CD4-positive, alpha-beta T cell treated with Interferon gamma for 1 hour (primary cell): ENCODE measurements around the gene IL10.
"Not testable (repeated sequence)": the region's sequence is repeated elsewhere in the genome, so short reads cannot be mapped to it uniquely, and the experiment has no call there.

Experiments used
- DNase-seq: peaks from one replicate; pipeline ENCODE4 v3.0.0-alpha.2; 2020

Gene IL10

DNA sequence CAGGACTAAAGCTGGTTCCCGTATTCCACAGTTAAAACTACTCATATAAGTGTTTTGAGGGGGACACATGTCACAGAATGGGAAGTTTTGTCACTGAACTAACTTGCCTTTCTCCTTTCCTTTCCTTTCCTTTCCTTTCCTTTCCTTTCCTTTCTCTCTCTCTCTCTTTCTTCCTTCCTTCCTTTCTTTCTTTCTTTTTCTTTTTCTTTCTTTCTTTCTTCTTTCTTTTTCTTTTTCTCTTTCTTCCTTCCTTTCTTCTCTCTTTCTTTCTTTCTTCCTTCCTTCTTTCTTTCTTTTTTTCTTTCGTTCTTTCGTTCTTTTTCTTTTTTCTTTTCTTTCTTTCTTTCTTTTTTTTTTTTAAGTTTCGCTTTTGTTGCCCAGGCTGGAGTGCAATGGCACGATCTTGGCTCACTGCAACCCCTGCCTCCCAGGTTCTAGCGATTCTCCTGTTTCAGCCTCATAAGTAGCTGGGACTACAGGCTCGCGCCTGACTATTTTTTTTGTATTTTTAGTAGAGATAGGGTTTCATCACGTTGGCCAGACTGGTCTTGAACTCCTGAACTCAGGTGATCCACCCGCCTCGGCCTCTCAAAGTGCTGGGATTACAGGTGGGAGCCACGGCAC, 9.4 kb downstream of the IL10 start:
- not testable (repeated sequence) for DNase-seq

DNA sequence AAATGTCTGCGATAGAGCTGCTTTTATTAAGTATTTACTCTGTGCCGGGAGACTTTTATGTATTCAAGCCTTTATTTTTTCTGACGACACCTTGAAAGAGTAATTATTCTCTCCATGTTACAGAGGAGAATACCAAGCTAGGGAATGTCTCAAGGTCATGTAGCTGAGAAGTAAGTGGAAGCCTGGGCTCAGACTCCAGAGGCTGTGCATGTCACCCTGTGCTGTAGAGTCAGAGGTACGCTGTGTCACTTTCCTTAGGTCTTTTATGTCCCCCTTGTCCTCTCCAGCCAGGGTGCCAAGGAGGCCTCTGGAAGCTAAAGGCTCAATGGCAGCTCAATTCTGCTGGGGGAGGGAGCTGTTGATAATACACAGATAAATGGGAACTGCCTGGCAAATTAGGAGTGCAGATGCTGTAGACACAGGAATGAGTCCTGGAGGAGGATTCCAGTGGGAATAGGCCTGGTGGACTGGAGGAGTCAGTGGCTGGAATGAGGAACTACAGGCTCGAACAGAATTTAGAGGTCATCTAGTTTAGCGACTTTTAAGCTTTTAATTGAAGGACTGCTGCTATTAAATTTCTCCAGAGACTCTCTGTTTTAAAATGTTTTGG, 11.0 kb downstream of the IL10 start:
- no peak for DNase-seq

DNA sequence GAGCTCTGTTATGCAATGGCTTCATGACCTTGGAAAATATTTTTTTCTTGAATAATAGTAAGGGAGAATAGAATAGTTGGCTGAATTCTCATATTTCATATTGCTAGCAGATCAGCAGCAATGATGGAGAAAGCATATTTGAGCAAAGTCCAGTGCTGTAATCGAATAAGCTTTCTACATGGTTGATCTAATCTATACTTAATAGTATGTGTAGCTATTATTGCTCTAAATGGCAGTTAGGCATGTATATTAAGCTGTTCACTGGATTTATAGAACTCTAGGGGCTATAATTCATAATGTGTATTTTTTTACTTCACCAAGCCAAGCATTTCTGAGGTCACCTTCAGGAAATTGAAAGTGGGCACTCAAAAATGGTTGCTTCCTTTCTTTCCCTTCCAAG, 11.7 kb downstream of the IL10 start:
- DNase-seq: no peak

DNA sequence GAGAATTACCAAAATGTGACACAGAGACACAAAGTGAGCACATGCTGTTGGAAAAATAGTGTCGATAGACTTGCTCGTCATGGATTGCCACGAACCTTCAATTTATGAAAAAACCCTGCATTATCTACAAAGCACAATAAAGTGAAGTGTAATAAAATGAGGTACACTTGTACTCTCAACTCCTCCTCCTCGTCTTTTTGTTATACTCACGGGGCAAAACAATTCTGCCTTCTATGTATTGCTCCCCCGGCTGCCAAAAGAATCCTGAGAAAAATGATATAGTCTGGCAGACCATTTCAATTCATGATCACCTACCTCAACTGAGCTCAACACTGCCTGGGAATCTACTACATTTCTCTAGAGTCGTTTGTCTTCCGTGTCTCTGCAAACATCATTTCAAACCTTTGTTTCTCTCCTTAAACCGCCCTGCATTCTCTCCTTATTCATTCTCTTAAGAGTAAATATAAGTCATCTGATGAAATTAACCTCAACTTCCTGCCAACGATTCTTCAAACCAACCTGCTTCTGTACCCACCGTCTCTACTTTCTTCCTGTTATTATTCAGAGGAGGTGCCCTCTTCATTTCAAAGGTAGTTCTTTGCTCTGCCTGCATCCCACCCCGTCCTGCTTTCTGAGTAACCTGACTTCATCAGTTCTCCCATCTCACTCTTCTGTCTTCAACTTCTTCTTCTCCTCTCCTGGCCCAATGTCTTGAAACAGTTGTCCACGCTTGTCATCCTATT, 14.6 kb downstream of the IL10 start:
- no peak for DNase-seq

DNA sequence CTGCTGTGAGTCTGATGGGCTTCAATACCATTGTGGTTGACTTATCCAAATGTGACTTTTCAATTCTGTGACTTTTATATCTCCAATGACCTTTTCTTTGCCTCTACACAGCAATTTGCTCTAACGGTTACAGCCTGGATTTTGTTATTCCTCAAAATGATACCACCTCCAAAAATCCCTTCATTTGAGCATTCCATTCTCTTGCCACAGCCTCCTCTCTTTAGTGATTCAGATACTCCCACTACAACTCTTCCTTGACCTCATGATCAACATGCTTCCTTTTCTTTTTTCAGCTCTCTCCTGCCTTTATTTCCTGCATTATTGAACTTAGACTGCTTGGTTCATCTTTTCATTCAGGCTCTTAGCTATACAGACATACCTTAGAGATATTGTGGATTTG, 18.3 kb downstream of the IL10 start:
- no peak for DNase-seq

DNA sequence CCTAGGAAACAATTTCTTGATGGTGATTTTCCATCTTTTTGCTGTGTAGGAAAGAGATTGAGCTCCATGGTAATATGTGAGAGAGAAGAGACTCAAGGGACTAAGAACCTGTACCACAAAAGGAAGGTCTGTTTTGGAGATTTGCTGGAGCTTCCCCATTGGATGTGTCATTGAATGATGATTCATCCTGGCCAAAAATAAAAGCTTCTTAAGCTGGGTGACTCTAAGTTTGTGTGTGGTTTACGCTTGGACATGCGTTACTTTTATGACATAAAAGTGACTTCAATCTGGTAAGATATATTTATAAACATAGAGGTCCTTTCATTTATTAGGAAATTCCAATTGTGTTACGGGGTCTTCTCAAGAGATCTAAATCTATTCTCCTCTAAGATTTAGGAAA, 19.2 kb downstream of the IL10 start:
- no peak for DNase-seq

DNA sequence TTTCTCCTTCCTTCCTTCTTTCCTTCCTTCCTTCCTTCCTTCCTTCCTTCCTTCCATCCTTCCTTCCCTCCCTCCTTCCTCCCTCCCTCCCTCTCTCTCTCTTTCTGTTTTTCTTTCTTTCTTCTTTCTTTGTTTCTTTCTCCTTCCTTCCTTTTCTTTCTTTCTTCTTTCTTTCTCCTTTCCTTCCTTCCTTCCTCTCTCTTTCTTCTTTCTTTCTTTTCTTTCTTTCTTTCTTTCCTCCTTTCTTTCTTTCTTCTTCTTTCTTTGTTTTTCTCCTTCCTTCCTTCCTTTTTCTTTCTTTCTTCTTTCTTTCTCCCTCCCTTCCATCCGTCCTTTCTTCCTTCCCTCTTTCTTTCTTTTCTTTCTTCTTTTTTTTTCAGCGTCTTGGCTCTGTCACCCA, 19.8 kb downstream of the IL10 start:
- DNase-seq: no peak

DNA sequence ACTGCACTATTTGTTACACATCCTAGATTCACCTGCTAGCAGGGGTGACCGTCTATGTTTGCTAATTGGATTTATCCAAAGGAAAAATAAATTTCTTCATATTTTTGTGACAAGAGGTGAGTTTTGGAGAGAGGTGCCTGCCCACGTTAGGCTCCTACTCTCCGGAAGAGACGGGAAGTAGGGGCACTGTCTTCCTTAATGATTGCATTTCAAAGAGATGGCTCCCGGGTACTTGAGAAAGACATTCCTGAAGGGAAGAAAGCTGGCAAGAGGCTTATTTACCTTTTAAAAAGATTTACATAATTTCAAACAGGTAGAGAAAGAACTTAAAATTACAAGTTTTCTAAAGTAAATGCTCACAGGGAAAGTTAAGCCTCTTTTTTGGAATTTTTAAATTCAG, 20.4 kb downstream of the IL10 start:
- no peak for DNase-seq

DNA sequence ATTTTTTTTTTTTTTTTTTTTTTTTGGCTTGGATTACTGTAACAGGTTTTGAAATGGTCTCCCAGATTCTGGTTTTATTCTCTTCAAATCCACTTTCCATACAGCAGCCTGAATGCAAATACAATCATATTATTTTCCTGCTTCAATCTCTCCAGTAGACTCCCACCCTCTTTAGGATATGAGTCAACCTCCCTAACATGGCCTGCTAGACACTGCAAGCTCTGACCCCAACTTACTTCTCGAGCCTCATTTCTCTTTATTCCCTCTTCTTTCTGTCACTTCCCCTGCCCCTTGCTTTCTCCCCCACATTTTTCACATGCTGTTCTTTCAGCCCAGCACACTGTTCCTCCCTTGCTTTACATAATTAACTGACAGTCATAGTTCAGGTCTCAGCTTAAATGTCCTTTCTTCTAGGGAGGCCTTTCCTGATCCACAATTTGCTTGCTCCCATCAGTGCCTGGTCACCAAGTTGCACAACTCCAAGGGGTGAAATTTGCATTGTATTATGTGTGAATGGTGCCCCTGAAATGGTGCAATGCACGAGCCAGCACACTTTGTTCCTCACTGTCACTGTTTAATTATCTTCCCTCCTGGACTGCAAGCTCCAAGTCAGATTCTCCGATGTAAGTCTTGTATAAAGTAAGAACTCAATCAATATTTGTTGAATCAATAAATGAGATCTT, 23.8 kb downstream of the IL10 start:
- no peak for DNase-seq

DNA sequence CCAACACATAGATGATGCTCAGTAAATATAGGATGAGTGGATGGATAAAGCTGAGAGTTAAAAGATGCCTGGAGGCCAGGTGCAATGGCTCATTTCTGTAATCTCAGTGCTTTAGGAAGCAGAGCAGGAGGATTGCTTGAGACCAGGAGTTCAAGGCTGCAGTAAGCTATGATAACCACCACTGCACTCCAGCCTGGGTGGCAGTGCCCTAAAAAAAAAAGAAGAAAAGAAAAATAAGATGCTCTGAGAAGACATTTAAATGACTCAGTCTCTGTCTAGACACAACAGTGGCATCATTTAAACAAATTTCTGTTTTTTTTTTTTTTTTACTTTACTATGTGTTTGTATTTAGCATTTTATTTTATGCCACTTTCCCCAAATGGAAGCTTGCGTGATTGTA, 27.0 kb downstream of the IL10 start:
- DNase-seq: no peak

DNA sequence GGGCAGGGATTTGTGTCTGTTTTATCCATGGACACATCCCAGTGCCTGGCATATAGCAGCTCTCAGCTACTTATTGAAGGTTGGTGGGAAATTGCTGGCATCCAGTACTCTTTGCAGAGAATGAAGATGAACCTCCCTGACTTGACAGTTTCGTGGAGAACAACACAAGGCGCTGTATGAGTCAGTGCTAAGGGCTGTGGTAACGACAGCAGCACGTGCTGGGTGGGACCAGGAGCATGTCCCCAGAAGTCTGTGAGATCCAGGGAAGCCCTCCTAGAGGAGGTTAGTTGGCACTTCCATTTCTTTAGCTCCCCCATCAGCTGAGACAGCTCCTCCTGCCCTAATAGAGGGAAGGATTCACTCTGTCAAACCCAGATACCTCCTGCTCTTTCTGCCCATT, 27.6 kb downstream of the IL10 start:
- DNase-seq: no peak

DNA sequence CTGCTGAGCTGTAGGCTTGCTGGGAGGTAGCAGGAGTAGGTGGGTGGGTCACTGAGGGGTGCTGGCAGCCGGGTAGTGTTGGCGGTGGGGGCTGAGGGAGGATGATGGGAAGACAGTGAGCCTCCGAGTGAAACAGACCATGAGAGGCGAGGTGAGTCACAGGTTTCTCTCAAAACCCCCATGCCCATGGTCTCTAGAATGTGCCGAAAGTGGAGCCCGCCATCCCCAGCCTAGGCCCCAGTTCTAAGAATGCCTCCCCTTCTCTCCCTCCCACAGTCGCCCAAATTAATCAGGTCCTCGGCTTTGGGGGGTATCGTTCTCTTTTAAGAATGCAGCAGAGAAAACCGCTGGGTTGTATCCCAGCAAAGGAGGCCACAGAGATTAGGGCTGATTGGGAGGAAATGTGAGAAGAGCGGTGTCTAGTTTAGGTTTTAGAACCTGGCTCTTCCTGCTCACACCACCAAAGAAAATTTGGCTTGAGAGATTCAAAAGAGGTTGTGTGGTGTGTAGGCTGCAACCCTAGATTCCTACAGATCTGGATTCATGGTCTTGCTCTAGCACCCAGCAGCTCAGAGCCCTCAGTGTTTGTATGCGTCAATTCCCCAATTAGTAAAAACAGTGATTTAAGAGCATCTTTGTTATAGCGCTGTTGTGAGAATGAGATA, 29.4 kb downstream of the IL10 start:
- DNase-seq: no peak

DNA sequence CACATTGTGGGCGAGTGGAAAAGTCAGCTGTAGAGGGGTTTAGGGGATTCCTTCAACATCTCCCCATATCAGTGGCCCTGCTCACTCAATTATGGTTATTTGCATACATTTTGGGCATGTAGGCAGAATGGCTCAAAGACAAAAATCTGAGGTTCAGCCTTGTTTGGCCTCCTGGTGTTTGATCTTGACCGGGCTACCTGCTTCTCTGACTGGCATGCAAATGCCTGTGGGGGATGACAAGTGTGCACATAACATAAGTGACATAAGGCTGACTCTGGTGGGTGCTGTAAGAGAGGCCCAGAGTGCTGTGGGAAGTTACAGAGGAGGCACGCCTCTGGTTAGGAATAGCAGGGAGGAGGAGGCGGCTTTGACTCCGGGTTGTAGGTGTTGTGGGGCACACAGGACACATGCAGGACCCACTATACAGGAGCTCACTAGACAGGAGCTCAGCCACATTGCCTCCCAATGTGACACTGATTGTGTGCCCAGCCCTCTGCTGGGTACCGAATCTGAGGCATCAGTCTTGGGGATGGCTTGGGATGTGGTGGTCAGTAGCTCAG, 31.1 kb downstream of the IL10 start:
- DNase-seq: no peak

DNA sequence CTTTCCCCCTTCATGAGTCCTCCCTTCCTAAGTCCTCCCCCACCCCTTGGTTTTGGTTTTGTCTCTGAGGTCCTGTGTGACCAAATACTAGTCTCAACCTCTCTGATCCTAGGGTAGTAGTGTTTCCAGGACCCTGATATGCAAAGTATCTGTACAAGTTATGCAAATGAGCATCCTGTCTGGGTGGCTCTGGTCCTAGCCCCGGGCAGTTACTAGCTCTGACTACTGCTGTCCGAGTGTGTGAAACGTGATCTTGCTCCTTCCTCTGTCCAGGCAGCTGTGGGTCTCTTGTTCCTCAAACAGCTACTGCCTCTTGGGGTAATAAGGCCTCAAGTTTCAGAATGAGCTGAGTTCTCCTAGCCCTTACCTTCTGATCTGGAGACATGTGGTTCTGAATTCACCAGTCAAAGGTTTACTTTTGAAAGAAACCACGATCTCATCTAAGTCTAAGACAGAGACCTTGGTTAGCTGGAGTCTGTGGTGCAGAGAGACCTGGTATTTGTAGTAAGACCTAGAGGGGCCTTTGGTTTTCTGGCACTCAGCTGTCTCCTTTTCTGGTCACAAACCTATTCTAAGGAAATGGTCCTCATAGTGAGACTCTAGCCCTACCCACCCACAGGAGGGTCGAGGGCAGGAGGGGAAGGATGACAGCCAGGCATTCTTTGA, 32.8 kb downstream of the IL10 start:
- DNase-seq: peak; percentile 34

DNA sequence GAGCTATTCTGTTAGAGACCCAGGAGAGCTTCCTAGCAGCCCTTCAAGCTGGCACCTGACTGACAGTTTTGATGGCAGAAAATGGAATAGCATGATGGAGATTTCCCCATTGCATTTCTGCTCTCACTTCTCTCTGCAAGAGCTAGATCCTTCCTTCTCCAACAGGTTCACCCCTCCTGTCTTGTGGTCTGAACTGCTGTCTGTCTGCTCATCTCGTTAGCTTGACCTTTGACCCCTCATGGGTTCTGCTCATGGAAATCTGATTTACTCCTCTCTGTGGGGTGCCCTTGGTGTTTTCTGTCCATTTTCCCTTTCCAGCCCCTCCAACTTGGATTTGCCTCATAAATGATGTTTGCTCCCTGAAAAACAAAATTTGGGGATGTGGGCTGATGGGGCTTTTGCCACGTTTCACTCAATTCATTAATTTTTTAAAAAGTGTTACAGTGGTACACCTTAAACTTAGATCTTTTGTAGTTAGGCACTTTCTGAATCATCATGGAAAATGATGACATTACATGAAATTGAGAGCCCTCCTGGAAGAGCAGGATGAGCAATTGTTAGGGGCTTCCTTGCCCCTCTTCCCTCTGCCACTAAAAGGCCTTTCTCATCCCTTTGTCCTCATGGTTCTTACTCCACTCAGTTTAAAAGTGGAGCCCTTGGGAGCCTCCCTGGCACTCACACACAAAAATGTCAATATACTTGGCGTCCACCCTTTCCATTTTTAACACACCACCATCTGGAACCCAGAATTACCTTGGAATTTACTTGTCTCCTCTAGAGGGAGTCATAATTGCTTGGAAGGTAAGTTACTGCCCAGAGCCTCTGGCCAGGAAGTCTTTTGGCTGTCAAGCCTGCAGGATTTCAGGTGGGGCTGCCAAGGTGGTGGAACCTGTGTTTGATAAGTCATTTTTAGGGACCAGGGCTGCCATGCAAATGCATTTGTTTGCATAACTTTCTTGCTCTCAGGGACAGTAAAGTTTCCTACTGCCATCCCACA, 33.6 kb downstream of the IL10 start:
- no peak for DNase-seq

DNA sequence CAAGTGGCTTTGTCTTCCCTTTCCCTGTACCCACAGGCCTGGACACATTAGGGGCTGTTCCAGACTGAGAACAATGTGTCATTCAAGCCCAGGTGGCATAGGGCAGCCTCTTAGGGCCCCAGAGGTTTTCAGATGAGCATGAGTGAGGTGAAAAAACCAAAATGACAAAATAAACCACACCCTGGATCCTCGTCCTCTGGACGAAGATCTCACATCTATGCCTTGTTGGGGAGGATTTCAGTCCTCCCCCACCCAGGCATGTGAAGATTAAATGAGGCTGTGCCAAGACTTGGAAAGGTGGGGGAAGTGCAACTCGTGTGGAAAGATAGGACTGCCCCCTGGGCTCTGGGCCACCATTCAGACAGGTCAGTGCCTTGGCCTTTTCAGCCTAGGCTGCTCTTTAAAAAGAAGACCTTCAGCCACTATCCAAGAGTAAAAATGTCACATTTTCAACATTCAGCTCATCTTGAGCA, 34.5 kb downstream of the IL10 start:
- DNase-seq: no peak

DNA sequence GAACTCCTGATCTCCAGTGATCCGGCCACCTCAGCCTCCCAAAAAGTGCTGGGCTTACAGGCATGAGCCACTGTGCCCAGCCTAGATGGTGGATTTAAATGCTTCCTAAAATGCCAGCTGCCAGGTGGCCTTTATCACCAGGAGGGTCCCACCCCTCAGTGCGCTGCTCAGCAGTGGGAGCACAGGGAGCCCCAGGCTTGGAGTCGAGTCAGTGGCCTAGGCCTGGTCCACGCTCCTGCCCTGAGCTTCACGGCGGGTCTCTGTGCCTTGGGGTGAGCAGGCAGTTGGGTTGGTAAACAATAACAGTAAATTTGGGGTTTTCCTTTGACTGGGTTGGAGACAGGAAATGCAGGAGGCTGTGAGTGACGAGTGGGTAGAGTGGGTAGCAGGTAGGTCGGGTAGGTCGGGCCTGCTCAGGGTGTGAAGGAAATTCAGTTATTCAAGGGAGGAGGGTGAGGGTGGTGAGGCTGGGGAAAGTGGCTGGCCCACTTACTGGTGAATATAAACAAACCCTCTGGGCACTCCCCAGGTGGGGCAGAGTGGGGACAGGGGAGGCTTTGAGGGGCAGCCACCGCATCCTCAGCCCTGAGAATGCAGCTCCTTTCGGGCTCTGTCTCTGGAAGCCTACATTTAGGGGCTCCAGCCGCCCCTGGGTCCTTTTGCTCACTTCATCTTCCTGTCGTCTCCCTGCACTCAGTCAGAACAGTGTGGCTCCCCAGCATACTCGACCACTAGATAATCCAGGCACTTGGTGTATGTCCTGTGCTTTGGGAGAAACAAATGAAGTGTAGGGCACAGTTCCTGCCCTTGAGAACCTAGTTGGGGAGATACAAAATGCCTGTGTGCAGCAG, 35.2 kb downstream of the IL10 start:
- peak; percentile 64 for DNase-seq

DNA sequence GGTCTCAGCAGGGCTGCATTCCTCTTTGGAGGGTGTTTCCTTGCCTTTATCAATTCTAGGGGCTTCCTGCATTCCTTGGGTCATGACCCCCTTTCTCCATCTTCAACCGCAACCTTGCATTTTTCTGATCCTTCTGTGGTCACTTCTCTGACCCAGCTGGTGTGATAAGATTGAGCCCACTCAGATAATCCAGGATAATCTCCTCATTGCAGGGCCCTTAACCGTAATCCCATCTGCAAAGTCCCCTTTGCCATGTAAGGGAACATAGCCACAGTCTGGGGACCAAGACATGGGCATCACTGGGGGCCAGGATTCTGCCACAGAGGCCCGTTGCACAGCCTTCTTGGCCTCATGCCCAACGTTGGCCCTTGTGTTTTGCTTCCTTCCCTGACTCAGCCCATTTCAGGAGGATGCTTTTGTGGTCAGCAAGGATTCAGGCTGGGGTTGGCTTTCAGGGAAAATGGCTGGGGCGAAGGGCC, 36.7 kb downstream of the IL10 start:
- DNase-seq: no peak

DNA sequence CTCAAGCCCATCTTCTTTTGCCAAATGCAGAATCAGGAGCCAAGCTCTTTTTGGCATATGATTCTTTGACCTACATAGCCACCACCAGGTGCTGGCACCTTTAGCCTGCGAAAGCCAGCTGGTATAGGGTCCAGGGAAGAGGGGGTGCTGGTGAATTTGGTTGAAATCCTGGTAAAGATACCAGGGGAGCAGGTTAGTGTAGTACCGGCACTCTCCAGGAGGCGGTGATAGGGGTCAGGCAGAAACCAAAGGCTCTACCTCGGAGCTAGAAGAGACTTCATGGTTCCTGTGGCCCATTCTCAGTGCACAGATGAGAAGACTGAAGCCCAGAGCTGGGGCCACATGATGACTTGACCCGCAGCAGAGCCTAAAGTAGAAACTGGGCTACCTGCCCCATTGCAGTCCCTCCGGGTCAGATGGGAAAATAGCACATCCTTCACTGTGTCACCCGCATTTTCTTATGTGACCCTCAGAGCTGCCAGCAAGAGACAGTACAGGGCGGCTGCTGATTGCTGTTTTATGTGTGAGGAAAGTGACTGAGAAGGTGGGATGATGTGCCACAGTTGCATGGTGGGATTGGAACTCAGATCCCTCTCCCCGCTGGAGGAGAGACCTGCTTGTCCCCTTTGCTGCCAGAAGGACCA, 37.7 kb downstream of the IL10 start:
- DNase-seq: peak; percentile 59
